ENCODE results near the gene CDH3.

The CDH3 gene

DNA sequence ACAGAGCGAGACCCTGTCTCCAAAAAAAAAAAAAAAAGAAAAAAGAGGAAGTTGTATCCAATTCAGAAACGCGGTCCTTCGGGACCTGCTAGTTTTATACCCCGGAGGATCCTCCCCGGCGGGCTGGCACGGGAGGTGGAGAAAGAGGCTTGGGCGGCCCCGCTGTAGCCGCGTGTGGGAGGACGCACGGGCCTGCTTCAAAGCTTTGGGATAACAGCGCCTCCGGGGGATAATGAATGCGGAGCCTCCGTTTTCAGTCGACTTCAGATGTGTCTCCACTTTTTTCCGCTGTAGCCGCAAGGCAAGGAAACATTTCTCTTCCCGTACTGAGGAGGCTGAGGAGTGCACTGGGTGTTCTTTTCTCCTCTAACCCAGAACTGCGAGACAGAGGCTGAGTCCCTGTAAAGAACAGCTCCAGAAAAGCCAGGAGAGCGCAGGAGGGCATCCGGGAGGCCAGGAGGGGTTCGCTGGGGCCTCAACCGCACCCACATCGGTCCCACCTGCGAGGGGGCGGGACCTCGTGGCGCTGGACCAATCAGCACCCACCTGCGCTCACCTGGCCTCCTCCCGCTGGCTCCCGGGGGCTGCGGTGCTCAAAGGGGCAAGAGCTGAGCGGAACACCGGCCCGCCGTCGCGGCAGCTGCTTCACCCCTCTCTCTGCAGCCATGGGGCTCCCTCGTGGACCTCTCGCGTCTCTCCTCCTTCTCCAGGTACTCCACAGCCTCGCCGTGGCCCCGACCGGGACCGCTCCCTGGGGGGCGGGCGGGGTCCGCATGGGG is at the start of gene CDH3:
Gene CDH3, plus strand, starts transcription at position 596 of the 779 bp plus-strand sequence. Its CDS starts 70 bp downstream, at position 666.
- DNase-seq (ENCODE audit: low read depth in 2 of 2): no peak

DNA sequence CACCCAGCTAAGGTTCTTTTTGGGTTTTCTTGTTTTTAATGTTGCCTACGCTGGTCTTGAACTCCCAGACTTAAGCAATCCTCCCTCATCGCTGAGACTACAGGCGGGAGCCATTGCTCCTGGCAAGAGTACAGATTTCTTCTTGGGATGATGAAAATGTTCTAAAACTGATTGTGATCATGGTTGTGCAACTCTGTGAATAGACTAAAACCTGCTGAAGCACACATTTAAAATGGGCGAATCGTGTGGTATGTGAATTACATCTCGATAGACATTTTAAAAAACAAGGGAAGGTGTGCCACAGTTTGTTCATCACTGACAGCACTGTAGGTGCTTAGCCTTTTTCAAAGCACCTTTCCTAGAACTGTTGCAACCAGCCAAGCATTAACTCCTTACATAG is 48.8 kb upstream of the CDH3 start:
- DNase-seq (ENCODE audit: low read depth in 2 of 2): no peak

DNA sequence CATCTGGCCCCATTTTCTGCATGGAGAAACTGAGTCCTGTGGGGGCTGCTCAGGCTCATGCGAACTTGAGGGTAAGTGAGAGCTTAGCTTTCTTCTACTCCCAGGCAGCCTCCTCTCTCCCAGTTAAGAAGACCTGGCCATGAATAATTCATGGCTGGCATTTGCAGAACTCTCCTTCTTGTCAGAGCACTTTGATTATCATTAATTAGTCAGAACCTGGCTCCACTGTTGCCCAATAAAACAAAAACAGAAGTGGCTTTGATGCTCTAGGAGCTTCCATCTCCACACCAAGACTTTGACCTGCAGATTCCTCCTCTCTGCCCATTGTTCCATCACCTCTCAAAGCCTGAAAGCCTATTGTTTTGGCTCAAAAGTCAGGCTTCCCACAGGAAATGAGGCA is 45.5 kb upstream of the CDH3 start:
- DNase-seq (ENCODE audit: low read depth in 2 of 2): no peak

DNA sequence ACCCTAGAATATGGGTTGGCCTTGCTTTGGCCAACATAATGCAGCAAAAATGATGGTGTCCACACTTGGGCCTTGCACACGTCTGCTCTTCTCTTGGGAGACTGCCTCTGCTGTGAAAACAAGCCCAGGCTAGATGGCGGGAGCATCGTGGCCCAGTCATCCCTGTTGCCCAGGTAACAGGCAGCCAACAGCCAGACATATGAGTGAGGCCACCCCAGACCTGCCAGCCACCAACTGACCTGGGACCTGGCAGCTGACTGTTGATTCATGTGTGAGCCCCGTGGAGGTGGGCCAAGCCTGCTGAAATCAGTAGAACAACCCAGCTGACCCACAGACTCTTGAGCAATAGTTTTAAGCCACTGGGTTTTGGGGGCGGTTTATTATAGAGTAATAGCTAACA is 39.4 kb upstream of the CDH3 start:
- no peak for DNase-seq (ENCODE audit: low read depth in 2 of 2)

DNA sequence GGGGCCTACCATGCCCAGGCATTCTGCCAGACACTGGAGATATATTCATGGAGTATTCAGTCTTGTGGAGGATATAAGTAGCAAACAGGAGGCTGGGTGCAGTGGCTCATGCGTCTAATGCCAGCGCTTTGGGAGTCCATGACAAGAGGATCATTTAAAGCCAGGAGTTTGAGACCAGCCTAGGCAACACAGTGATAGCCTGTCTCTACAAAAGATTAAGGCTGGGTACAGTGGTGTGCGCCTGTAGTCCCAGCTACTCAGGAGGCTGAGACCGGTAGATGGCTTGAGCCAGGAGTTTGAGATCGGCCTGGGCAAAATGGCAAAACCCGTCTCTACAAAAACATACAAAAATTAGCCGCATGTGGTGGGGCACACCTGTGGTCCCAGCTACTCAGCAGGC is 37.7 kb upstream of the CDH3 start:
- no peak for DNase-seq (ENCODE audit: low read depth in 2 of 2)

DNA sequence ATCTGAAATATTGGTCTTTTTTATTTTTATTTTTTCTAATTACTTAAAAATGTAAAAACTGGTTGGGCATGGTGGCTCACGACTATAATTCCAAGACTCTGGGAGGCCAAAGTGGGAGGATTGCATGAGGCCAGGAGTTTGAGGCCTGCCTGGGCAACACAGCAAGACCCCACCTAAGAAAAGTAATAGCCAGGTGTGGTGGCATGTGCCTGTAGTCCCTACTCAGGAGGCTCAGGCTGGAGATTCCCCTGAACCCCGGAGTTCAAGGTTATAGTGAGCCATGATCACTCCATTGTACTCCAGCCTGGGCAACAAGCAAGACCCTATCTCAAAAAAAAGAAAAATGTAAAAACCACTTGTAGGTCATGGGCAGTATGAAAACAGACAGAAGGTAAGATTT is 36.8 kb upstream of the CDH3 start:
- DNase-seq (ENCODE audit: low read depth in 2 of 2): no peak

DNA sequence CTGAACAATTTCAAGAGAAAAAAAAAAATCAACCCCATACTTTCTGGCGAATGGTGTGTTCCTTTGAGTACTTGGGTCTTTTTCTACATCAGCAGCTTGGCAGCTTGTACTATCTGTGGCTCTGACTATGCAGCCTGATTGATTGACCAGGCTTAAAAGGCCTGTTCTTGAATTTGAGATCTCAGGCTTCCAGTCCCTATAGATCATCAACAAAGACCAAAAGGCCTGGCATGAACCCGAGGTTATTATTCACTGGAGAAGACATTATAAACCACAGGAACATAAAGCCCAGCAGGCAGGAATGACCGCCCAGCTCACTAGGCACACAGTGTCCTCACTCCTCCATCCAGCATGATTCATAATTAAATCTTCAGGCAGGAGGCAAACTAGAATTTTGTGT is 32.1 kb upstream of the CDH3 start:
- DNase-seq (ENCODE audit: low read depth in 2 of 2): no peak

DNA sequence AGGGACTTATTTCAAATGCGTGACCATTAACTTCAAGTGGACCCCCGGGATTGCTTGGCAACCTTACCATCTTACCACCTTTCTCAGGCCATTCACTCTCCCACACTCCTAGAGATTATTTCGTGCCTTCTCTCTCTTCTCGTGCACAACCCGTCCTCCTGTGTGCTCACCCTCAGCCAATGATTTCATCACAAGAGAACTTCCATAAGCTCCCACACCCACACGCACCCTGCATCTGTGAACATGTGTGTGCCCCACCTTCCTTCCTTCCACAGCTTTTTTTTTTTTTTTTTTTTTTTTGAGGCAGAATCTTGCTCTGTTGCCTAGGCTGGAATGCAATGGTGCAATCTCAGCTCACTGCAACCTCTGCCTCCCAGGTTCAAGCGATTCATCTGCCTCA is 27.4 kb upstream of the CDH3 start:
- DNase-seq (ENCODE audit: low read depth in 2 of 2): no peak

DNA sequence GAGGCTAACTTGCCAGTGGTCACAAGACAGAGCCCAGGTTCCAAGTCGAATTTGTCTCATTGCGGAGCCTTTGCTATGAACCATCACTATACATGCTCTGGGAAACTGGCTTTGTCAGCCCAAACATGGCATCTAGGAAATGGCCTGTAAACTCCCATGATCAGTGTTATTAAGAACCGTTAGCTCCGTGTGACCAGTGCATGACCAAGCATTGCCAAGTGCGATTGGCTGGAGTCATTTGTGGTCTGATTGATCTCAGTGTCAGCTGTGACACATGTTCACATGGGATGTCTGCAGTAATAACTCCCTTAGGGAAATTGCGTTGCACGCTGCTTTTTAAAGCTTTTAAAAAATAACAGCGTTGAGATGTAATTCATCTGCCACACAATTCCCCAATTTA is 18.6 kb upstream of the CDH3 start:
- no peak for DNase-seq (ENCODE audit: low read depth in 2 of 2)

DNA sequence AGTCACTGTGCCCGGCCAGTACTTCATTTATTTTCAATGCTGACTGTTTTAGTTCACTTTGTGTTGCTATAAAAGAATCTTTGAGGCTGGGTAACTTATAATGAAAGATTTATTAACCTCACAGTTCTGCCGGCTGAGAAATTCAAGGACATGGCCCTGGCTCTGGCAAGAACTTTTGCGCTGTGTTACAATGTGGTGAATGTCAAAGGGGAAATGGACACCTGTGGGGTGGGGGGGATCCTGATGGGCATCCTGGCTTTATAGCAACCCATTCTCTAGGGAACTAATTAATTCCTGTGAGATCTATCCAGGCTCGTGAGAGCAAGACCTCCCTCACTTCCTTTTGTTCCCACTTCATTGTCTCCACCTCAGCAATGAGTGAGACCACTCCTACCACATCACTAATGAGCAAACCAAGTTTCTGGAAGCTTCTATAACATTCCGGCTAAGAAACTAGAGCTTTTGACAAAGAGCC is 17.1 kb upstream of the CDH3 start:
- DNase-seq (ENCODE audit: low read depth in 2 of 2): no peak

DNA sequence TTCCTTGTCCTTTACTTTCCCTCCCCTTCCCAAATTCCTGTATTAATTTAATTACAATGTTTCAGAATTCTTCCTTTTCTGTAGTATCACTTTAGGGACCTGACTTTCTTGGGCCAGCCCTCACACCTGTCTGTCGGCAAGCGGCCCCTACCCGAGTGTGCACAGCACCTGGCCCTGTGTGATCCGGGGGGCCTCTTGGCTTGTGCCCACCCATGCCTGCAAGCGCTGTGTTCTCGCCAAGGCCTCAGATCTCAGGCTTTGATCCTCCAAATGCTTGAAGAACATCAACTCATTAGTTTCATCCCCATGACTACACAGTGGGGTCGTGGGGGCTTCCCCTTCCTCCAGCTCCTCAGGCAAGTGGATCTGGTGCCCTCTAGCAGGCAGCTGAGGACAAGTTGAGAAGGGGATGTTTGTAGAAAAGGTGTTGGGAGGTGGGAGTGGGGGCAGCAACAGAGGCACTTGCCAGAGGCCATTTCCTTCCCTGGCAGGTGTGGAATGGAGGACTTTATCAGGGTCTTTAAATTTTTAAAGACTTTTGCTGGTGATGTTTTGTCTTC is 15.7 kb upstream of the CDH3 start:
- no peak for DNase-seq (ENCODE audit: low read depth in 2 of 2)

DNA sequence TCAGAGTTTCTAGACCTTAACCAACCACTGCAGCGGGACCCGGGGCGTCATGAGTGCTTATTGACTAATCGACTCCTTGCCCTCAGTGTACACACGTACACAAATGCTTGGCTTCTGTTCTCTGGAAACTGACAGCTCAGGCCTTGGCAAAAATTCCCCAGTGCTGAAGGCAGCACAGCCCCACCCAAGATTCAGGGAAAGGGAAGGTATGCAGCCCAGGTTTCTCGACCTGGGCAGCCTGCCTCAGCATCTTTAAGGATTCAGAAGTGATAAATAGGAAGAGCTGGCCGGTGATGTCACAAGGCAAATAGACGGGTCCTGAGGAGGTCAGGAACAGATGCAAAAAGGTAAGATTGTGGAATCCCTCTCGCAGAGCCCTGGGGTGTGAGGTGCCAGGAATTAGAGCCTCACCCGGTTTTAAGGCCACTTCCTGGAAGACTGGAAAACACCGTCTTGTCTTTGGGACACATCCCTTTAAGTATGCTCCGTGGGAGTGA is 9.0 kb upstream of the CDH3 start:
- no peak for DNase-seq (ENCODE audit: low read depth in 2 of 2)

DNA sequence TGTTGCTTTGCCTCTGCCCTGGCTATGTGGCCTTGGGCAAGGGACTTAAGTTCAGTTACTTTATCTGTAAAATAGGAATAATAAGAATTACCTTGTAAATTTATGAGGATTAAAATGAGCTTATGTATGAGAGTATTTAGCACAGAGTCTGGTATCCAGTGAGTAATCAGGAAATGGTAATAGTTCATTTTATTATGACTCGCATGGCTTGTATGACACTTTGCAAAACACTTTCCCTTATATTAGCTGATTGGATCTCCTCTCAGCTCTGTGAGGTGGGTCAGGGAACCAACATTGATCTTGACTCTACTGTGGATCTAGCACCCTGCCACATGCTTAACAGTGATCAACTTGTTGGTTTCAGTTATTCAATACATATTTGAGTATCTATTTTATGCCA is 8.3 kb upstream of the CDH3 start:
- DNase-seq (ENCODE audit: low read depth in 2 of 2): no peak

DNA sequence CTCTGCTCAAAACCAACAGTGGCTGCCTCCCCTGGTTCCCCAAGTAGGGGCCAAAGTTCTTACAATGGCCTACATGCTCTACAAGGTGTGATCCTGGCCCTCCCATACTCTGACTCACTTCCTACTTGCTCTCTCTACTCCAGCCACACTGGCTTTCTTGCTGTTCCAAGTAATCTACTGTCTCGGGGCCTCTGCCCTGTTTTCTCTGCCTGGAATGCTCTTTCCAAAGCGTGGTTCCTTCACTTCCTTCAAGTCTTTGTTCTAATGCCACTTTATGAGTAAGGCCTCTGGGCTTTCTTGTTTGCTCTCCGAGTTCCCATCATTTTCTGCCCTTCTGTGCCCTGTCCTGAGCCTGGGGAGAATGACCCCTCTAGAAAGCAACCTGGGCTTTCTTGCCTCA is 4.1 kb upstream of the CDH3 start:
- no peak for DNase-seq (ENCODE audit: low read depth in 2 of 2)

DNA sequence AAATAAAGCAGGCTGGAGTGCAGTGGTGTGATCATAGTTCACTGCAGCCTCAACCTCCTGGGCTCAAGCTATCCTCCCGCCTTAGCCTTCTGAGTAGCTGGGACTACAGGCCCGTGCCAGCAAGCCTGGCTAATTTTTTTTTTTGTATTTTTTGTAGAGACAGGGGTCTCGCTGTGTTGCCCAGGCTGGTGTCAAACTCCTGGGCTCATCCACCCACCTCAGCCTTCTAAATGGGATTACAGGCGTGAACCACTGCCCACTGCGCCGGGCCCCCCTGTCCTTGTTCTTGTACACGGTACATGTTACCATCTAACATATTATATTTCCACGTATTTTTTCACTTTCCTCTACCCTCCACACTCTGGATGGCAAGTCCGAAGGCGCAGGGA is 3.1 kb upstream of the CDH3 start:
- DNase-seq (ENCODE audit: low read depth in 2 of 2): no peak

DNA sequence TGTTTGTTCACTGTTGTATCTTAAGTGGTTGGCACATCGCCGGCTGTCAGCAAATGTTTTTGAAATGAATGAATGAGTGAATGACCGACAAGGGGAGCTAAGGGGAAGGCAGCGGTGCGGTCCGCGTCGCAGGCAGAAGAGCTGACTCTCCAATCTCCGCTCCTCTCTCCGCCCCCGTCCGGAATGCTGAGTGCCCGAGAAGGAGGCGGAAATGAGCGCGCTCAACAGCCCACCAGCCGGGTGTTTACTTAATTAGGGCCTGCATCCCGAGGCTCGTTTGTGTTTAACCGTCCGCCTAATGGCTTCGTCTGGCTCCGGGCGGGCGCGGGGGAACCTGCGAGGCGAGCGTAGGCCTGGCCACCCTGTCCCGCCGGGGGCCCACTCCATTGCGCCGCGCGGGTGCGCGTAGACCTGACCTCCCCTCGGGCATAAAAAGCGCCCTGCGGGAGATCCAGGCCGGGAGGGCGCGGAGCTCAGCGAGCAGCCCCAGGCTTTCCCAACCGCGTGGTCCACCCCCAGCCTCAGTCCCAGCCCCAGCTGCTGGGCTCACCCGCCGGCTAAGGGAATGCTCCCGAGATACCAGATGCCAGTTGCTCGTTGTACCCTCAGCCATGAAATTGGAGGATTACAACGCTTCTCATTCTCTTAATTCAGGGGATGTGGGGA is 2.5 kb upstream of the CDH3 start:
- DNase-seq (ENCODE audit: low read depth in 2 of 2): no peak

DNA sequence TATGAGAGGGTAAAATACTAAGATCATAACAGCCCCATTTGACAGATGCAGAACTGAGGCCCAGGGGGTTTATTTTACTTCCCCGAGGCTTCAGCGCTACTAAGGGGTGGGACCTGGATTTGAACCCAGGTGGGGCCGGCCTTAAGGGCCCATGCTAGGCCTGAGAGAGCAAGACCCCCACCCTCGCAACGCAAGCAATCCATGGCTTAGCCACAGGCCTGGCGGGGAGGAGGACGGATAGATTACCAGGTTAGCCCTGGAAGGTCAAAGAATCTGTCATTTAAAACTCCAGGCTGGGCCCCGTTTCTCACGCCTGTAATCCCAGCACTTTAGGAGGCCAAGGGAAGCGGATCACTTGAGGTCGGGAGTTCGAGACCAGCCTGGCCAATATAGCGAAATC is 1.9 kb upstream of the CDH3 start:
- no peak for DNase-seq (ENCODE audit: low read depth in 2 of 2)

DNA sequence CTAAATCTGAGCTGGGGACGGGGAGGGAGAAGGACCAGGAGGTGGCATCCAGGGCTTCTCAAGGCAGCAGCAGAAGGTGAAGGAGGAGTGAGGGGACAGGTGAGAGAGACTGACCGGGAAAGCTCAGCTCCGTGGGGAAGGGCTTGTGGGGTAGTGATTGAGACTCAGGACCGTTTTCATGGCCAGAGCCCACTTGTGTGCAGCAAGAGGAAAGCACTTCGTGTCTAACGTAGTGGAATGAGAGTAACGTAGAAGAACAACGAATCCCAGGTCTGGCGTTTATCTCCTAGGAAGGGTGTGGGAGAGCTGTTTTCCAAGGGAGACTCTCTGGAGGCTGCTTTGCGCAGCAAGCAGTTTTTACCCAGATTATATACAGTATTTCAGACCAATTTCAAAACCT is 1.3 kb upstream of the CDH3 start:
- DNase-seq (ENCODE audit: low read depth in 2 of 2): no peak

DNA sequence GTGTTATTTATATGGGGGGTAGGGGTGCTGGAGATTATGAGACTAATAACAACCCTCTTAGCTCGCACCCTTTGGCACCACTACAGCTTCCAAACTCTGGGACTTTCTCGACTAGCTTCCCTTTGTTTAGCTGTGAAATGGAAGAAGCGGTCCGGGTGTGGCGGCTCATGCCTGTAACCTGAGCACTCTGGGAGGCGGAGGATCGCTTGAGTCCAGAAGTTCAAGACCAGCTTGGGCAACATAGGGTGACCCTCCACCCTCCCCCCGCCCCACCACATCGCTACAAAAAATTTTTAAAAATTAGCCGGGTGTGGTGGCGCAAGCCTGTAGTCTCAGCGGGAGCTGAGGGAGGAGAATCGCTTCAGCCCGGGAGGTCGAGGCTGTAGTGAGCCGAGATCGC is 814 bp upstream of the CDH3 start:
- no peak for DNase-seq (ENCODE audit: low read depth in 2 of 2)

DNA sequence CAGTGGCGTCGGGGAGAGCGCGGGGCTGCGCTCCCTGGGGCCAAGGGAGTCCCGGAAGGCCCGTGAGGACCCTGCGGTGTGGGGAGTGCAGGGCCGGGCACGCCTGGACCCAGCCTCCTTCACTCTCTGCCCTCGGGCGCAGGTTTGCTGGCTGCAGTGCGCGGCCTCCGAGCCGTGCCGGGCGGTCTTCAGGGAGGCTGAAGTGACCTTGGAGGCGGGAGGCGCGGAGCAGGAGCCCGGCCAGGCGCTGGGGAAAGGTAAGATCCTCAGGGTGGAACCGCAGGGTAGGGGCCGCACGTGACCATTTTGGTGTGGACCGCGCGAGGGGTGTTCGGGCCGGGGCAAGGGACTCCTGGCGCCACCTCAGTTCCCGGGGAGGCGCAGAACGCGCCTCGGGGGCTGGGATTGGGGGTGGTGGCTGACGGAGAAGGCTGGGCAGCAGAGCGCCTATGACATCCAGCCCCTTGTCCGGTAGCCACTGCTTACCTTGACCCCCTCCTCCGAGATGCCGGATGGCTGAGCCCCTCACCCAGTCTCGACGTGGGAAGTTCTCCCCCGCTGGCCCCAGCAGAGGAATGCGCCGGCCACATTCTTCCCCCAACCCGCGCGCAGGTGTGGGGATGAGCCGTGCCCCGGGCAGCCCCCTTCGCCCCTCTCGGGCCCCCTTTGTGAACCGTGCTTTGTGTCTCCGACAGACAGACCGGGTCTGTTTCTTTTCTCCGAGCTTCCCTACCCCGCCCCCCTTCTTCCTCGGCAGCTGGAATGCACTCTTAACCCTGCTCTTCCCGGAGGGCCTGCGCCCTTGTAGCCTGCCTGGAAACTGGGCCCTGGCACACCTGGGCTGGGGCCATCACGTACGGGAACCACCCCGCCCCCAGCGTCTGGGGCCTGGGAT is 631 bp downstream of the CDH3 start:
- no peak for DNase-seq (ENCODE audit: low read depth in 2 of 2)

DNA sequence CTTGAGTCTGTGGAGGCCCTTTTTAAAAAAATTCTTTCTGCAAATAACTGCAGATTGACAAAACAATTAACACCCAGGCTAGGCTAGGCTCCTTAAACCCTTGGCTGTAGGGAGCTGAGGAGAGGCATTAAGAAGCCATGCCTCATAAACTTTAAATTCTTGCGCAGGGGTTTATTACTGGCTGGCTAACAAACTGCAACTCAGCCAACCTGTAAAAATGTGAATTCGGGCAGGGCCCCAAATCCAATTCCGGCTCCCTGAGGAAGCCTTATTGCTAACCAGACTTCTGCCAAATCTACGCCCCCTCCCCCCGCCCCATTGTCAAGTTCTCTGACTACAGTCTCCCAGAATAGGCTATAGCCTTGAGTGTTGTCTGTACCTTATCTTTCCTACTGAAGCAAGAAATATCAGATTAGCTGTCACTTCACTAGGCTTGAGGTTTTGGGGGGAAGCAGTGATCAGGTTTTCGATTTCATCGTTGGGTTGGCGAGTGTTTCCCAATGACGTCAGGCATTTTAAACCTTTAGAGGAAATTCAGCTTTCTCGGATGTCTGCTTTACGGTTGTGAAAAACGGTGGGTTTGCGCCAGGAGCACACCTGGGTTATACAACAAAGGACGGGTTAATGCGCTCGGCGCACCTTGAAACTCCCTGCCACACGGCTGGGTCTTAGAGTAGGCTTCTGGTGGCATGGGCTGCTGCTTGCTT is 2.0 kb downstream of the CDH3 start:
- DNase-seq (ENCODE audit: low read depth in 2 of 2): no peak
